Liver (tissue), 9 donors: ENCODE results near the gene NRG4. TPM values are rescaled to one million over a fixed set of nuclear protein-coding genes. Genes with fewer than 3 reads are reported as not detected.

ENCODE experiments used
- DNase-seq: peaks from one replicate; pipeline ENCODE4 v3.0.0-alpha.2; 2017; ENCODE audit warnings: low spot score
- H3K27ac ChIP-seq, 2 donors: one replicate each; pipeline ENCODE4 v1.7.0; 2013; ENCODE audit warnings: inconsistent platforms in 2 of 2, low read length in 2 of 2, control low read depth in 1 of 2, low read depth in 1 of 2, mild to moderate bottlenecking in 1 of 2
- H3K27me3 ChIP-seq, 4 donors: one replicate each; pipeline versions ENCODE4 v1.6.1 to v1.7.0; 2013; ENCODE audit warnings: low read length in 3 of 4, inconsistent platforms in 1 of 4, mild to moderate bottlenecking in 1 of 4, moderate library complexity in 1 of 4; ENCODE audit not compliant: control insufficient read depth in 4 of 4, insufficient read depth in 4 of 4
- H3K36me3 ChIP-seq, 4 donors: one replicate each; pipeline versions ENCODE4 v1.6.1 to v1.7.0; 2013; ENCODE audit warnings: low read length in 3 of 4, mild to moderate bottlenecking in 3 of 4, low read depth in 1 of 4, moderate library complexity in 1 of 4; ENCODE audit not compliant: control insufficient read depth in 4 of 4, insufficient read depth in 3 of 4
- H3K4me1 ChIP-seq, 4 donors: one replicate each; pipeline versions ENCODE4 v1.6.1 to v1.7.0; 2013; ENCODE audit warnings: low read length in 3 of 4, mild to moderate bottlenecking in 3 of 4, moderate library complexity in 1 of 4; ENCODE audit not compliant: control insufficient read depth in 4 of 4, insufficient read depth in 4 of 4
- H3K4me3 ChIP-seq, 3 donors: one replicate each; pipeline versions ENCODE4 v1.6.1 to v1.7.0; 2013; ENCODE audit warnings: low read length in 3 of 3, control low read depth in 1 of 3, low read depth in 1 of 3, mild to moderate bottlenecking in 1 of 3
- H3K9ac ChIP-seq, 2 donors: one replicate each; pipeline ENCODE4 v1.7.0; 2013; ENCODE audit warnings: low read length in 2 of 2, mild to moderate bottlenecking in 2 of 2, moderate library complexity in 2 of 2, control low read depth in 1 of 2, low read depth in 1 of 2
- H3K9me3 ChIP-seq, 4 donors: one replicate each; pipeline versions ENCODE4 v1.6.1 to v1.7.0; 2013; ENCODE audit warnings: low read length in 3 of 4; ENCODE audit not compliant: control insufficient read depth in 4 of 4
- EGR1 ChIP-seq, 2 donors: IDR thresholded peaks; 2 replicates each; pipeline ENCODE4 v1.6.1; 2016 to 2018; ENCODE audit warnings: antibody characterized with exemption in 2 of 2, low read depth in 2 of 2
- FOXA1 ChIP-seq: IDR thresholded peaks from 2 replicates; pipeline ENCODE4 v1.6.1; 2016; ENCODE audit warnings: antibody characterized with exemption
- FOXA2 ChIP-seq: IDR thresholded peaks from 2 replicates; pipeline ENCODE4 v1.6.1; 2016; ENCODE audit warnings: antibody characterized with exemption
- GABPA ChIP-seq, 2 donors: IDR thresholded peaks in 1 of 2; conservative IDR thresholded peaks in 1 of 2; 2 replicates each; pipeline ENCODE4 v1.6.1; 2016; ENCODE audit warnings: antibody characterized with exemption in 2 of 2, mild to moderate bottlenecking in 1 of 2, moderate library complexity in 1 of 2
- HNF4A ChIP-seq, 2 donors: conservative IDR thresholded peaks; 2 replicates each; pipeline ENCODE4 v1.6.1; 2016; ENCODE audit warnings: antibody characterized with exemption in 2 of 2, mild to moderate bottlenecking in 2 of 2
- HNF4G ChIP-seq: IDR thresholded peaks from 2 replicates; pipeline ENCODE4 v1.6.1; 2016; ENCODE audit warnings: antibody characterized with exemption
- JUND ChIP-seq, 2 donors: IDR thresholded peaks; 2 replicates each; pipeline ENCODE4 v1.6.1; 2016; ENCODE audit warnings: antibody characterized with exemption in 2 of 2
- MAX ChIP-seq: IDR thresholded peaks from 2 replicates; pipeline ENCODE4 v1.6.1; 2016; ENCODE audit warnings: antibody characterized with exemption
- NR2F2 ChIP-seq: IDR thresholded peaks from 2 replicates; pipeline ENCODE4 v1.6.1; 2016; ENCODE audit warnings: antibody characterized with exemption
- RAD21 ChIP-seq, 2 donors: IDR thresholded peaks; 2 replicates each; pipeline ENCODE4 v1.6.1; 2016; ENCODE audit warnings: antibody characterized with exemption in 2 of 2, mild to moderate bottlenecking in 2 of 2
- REST ChIP-seq: IDR thresholded peaks from 2 replicates; pipeline ENCODE4 v1.6.1; 2016; ENCODE audit warnings: antibody characterized with exemption, mild to moderate bottlenecking
- RXRA ChIP-seq, 2 donors: IDR thresholded peaks; 2 replicates each; pipeline ENCODE4 v1.6.1; 2017 to 2018; ENCODE audit warnings: antibody characterized with exemption in 2 of 2, mild to moderate bottlenecking in 1 of 2
- SP1 ChIP-seq: IDR thresholded peaks from 2 replicates; pipeline ENCODE4 v1.6.1; 2018; ENCODE audit warnings: antibody characterized with exemption, mild to moderate bottlenecking
- TAF1 ChIP-seq: conservative IDR thresholded peaks from 2 replicates; pipeline ENCODE4 v1.6.1; 2016; ENCODE audit warnings: antibody characterized with exemption, mild to moderate bottlenecking
- ZBTB33 ChIP-seq: IDR thresholded peaks from 2 replicates; pipeline ENCODE4 v1.6.1; 2016; ENCODE audit warnings: antibody characterized with exemption
- WGBS: extraction: QIAGEN DNeasy Blood & Tissue Kit; methylation state at CpG from one replicate; pipeline ENCODE4 v1.1.7; 2013; 5-methylcytosine and 5-hydroxymethylcytosine counted together
- polyA plus RNA-seq, 2 donors: library from polyadenylated mRNA; stranded (reverse) in 1 of 2; unstranded in 1 of 2; fragments of 200-250 nt in 1 of 2; fragments of >200 nt in 1 of 2; fragmentation: Nextera tagmentation in 1 of 2; extraction: Ambion mirVana in 1 of 2; gene quantifications; one replicate each; pipeline versions ENCODE4 v1.2.1 to v1.2.3, GENCODE V29; 2013 to 2015
- total RNA-seq, 2 donors: library from RNA; depleted of rRNA; stranded (reverse); fragments of >200 nt; gene quantifications; one replicate each; pipeline ENCODE4 v1.2.3, GENCODE V29; 2014
- TF ChIP-seq, protein P1 (sequence below): IDR thresholded peaks from 2 replicates; pipeline ENCODE4 v1.6.1; 2016; ENCODE audit warnings: antibody characterized with exemption
- TF ChIP-seq, protein P2 (sequence below): fragments of 150-350 bp; IDR thresholded peaks from 2 replicates; pipeline ENCODE4 v1.5.1; 2017; ENCODE audit warnings: improper control_type of control experiment, low read depth, low read length; ENCODE audit not compliant: missing input control
- donor health status: healthy.
- donor health status: healthy.
- donor health status: healthy.
- donor health status: healthy.
- donor health status: healthy.

Gene NRG4
- total and polyA plus RNA-seq, 4 donors, result 0.51 to 1.3 (median 1.0) TPM; not detected in 1

- no peak for DNase-seq
- Histone ChIP-seq H3K36me3 (no peaks in the 10 kb centered on the region), H3K9me3 (no peaks in the 10 kb centered on the region), H3K27me3 (no peaks in the 10 kb centered on the region), H3K9ac (no peak overlapping the region), H3K4me3 (no peak overlapping the region), H3K27ac (no peak overlapping the region), H3K4me1 (no peaks in the 10 kb centered on the region)
- WGBS, result 90% methylated on average over 1 of the region's 1 CpG
- no peak for TF ChIP-seq HNF4A (conservative IDR thresholded peaks at IDR 0.05)
- no peak for TF ChIP-seq JUND (IDR thresholded peaks at IDR 0.05)
- no peak for TF ChIP-seq SP1
- TF ChIP-seq REST, result no peak
- no peak for TF ChIP-seq RXRA (IDR thresholded peaks at IDR 0.05)
- TF ChIP-seq EGR1 (IDR thresholded peaks at IDR 0.05; ENCODE audit: low read depth in 2 of 2), result no peak
- no peak for TF ChIP-seq NR2F2
- TF ChIP-seq, protein P1, sequence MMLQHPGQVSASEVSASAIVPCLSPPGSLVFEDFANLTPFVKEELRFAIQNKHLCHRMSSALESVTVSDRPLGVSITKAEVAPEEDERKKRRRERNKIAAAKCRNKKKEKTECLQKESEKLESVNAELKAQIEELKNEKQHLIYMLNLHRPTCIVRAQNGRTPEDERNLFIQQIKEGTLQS, result no peak
- no peak for TF ChIP-seq GABPA (IDR thresholded peaks at IDR 0.05 in 1 of 2, conservative IDR thresholded peaks at IDR 0.05 in 1 of 2)
- TF ChIP-seq MAX, result no peak
- TF ChIP-seq TAF1, result no peak
- TF ChIP-seq, protein P2, sequence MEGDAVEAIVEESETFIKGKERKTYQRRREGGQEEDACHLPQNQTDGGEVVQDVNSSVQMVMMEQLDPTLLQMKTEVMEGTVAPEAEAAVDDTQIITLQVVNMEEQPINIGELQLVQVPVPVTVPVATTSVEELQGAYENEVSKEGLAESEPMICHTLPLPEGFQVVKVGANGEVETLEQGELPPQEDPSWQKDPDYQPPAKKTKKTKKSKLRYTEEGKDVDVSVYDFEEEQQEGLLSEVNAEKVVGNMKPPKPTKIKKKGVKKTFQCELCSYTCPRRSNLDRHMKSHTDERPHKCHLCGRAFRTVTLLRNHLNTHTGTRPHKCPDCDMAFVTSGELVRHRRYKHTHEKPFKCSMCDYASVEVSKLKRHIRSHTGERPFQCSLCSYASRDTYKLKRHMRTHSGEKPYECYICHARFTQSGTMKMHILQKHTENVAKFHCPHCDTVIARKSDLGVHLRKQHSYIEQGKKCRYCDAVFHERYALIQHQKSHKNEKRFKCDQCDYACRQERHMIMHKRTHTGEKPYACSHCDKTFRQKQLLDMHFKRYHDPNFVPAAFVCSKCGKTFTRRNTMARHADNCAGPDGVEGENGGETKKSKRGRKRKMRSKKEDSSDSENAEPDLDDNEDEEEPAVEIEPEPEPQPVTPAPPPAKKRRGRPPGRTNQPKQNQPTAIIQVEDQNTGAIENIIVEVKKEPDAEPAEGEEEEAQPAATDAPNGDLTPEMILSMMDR, result no peak
- TF ChIP-seq FOXA1, result no peak
- no peak for TF ChIP-seq FOXA2
- no peak for TF ChIP-seq ZBTB33
- no peak for TF ChIP-seq RAD21 (IDR thresholded peaks at IDR 0.05)
- no peak for TF ChIP-seq HNF4G
Observed at GRCh38 chr15:76038512-76038911, 26.3 kb upstream of the NRG4 start.

DNA sequence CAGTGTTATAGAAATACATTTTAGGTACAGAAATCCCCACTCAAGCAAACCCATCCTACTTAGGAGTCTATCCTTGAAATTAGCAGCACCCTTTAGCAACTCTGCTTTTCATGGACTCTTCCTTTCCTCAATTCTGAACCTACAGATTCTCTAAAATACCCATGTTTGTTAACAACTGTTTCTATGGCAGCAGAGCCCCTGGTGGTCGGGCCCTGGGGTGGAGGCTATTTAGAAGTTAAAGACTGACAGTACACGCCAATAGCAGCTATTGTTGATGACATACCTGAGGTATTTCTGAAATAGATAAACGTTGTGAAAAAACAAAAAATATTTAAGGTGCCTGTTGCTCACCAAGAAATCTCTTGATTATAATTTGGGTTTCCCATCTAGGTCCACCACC lies 23.4 kb upstream of the NRG4 start:
- H3K9ac ChIP-seq, result no peak overlapping the region
- H3K27ac ChIP-seq, result no peak overlapping the region
- no peak overlapping the region for H3K4me3 ChIP-seq
- H3K27me3 ChIP-seq, result no peaks in the 10 kb centered on the region
- no peak for TF ChIP-seq ZBTB33
- no peak for TF ChIP-seq NR2F2
- TF ChIP-seq FOXA2, result no peak
- no peaks in the 10 kb centered on the region for H3K4me1 ChIP-seq
- 57% methylated on average over 3 of the region's 3 CpGs for WGBS
- H3K9me3 ChIP-seq, result no peaks in the 10 kb centered on the region
- DNase-seq, result no peak
- H3K36me3 ChIP-seq, result no peaks in the 10 kb centered on the region
